ENCODE data around the gene TRABD2B. TPM values are rescaled to one million over a fixed set of nuclear protein-coding genes. Genes with fewer than 3 reads are reported as not detected.

Gene TRABD2B
- total and polyA plus RNA-seq, 2 donors (not counting 3 experiments of a cell fraction or from before 2014, with no cell fraction given) = not detected

GRCh38 chr1:47854552-47855144 is 142.5 kb downstream of the TRABD2B start:
- Histone ChIP-seq H3K27me3 (ENCODE audit: control insufficient read depth in 2 of 2, insufficient read depth in 2 of 2, low read length in 2 of 2) (no peaks in the 10 kb centered on the region), H3K9me3 (replicated peaks; ENCODE audit: control insufficient read depth, insufficient read depth, low read length) (no peaks in the 10 kb centered on the region), H3K79me2 (ENCODE audit: control insufficient read depth, insufficient read depth, low read length) (no peaks in the 10 kb centered on the region), H4K20me1 (replicated peaks; ENCODE audit: control insufficient read depth, extremely low read depth, insufficient read depth, low read length) (no peaks in the 10 kb centered on the region), H3K9me1 (replicated peaks; ENCODE audit: control insufficient read depth, extremely low read depth, insufficient read depth, low read length) (no peaks in the 10 kb centered on the region), H2AFZ (ENCODE audit: low read depth, low read length) (no peak overlapping the region), H3K4me1 (ENCODE audit: control insufficient read depth, extremely low read depth, insufficient read depth, low read length) (no peaks in the 10 kb centered on the region), H3K4me3 (replicated peaks in 1 of 3; ENCODE audit: insufficient read depth in 1 of 3, low read depth in 1 of 3, low read length in 3 of 3) (no peak overlapping the region), H3K36me3 (ENCODE audit: control insufficient read depth in 2 of 2, extremely low read depth in 1 of 2, insufficient read depth in 2 of 2, low read length in 2 of 2) (no peaks in the 10 kb centered on the region), H3K27ac (ENCODE audit: insufficient read depth, low read depth, low read length) (no peak overlapping the region), H3K4me2 (ENCODE audit: insufficient read depth, low read length) (no peak overlapping the region), H3K9ac (replicated peaks; ENCODE audit: extremely low read depth, insufficient read depth, low read length) (no peak overlapping the region)
- TF ChIP-seq JUN (IDR thresholded peaks at IDR 0.05; ENCODE audit: borderline replicate concordance, insufficient read depth, insufficient read length, low read depth) (no peak), POLR2AphosphoS5 (IDR thresholded peaks at IDR 0.05; ENCODE audit: insufficient read depth, low read depth, low read length) (no peak), POLR2A (IDR thresholded peaks at IDR 0.05; ENCODE audit: low read depth, low read length) (no peak)
- no TSS peak for BruUV-seq (replicated peaks)
- intact Hi-C loops (cut with micrococcal nuclease) = no loop called here
- no peak for DNase-seq (ENCODE audit: low read depth, low spot score)
- ChIA-PET POLR2A (no interaction called here), CTCF (no interaction called here)
- FAIRE-seq = no peak
- dilution Hi-C loops (cut with MboI; ENCODE audit: extremely low pct_ligation_motif_present, low sequenced_read_pairs) = no loop called here

GRCh38 chr1:47853852-47854251 is 143.3 kb downstream of the TRABD2B start:
- no peaks in the 10 kb centered on the region for H4K20me1 ChIP-seq (replicated peaks; ENCODE audit: control insufficient read depth, extremely low read depth, insufficient read depth, low read length)
- ChIA-PET CTCF (no interaction called here), POLR2A (no interaction called here)
- no peaks in the 10 kb centered on the region for H3K79me2 ChIP-seq (ENCODE audit: control insufficient read depth, insufficient read depth, low read length)
- H3K9me3 ChIP-seq (replicated peaks; ENCODE audit: control insufficient read depth, insufficient read depth, low read length) = no peaks in the 10 kb centered on the region
- H3K9me1 ChIP-seq (replicated peaks; ENCODE audit: control insufficient read depth, extremely low read depth, insufficient read depth, low read length) = no peaks in the 10 kb centered on the region
- no peak overlapping the region for H2AFZ ChIP-seq (ENCODE audit: low read depth, low read length)
- intact Hi-C loops (cut with micrococcal nuclease) (no loop called here), dilution Hi-C loops (cut with MboI; ENCODE audit: extremely low pct_ligation_motif_present, low sequenced_read_pairs) (no loop called here)
- H3K4me2 ChIP-seq (ENCODE audit: insufficient read depth, low read length) = no peak overlapping the region
- no peak overlapping the region for H3K4me3 ChIP-seq (replicated peaks in 1 of 3; ENCODE audit: insufficient read depth in 1 of 3, low read depth in 1 of 3, low read length in 3 of 3)
- H3K27ac ChIP-seq (ENCODE audit: insufficient read depth, low read depth, low read length) = no peak overlapping the region
- no peak for DNase-seq (ENCODE audit: low read depth, low spot score)
- H3K4me1 ChIP-seq (ENCODE audit: control insufficient read depth, extremely low read depth, insufficient read depth, low read length) = no peaks in the 10 kb centered on the region
- no peaks in the 10 kb centered on the region for H3K27me3 ChIP-seq (ENCODE audit: control insufficient read depth in 2 of 2, insufficient read depth in 2 of 2, low read length in 2 of 2)
- no peaks in the 10 kb centered on the region for H3K36me3 ChIP-seq (ENCODE audit: control insufficient read depth in 2 of 2, extremely low read depth in 1 of 2, insufficient read depth in 2 of 2, low read length in 2 of 2)
- TF ChIP-seq EZH2 (IDR thresholded peaks at IDR 0.05; ENCODE audit: borderline replicate concordance, low read depth, low read length, severe bottlenecking) = no peak
- BruUV-seq (replicated peaks) = no TSS peak
- FAIRE-seq = no peak
- no peak overlapping the region for H3K9ac ChIP-seq (replicated peaks; ENCODE audit: extremely low read depth, insufficient read depth, low read length)
